OCI-LY7 (cell line): Measurements from ENCODE around the gene FAM168B. TPM values are rescaled to one million over a fixed set of nuclear protein-coding genes. Genes with fewer than 3 reads are reported as not detected.
A peak's percentile ranks its signal among the peaks of the same experiment; 100 is the strongest.

ENCODE experiments used
- Bru-seq: library from RNA; stranded (reverse); fragments of 400-500 nt; gene quantifications from one replicate; lab custom pipeline; 2021; lab: Mats Ljungman, UMichigan
- BruChase-seq, 2 experiments: library from RNA; stranded (reverse); fragments of 400-500 nt; gene quantifications; one replicate each; lab custom pipeline; 2021; lab: Mats Ljungman, UMichigan
- BruUV-seq: library from RNA; stranded (reverse); fragments of 400-500 nt; replicated peaks from 2 replicates; lab custom pipeline; 2021; lab: Mats Ljungman, UMichigan
- CTCF ChIA-PET: fragments of 300-600 bp; sonication (Branson Sonifier 250); formaldehyde crosslinking; loops from one replicate; lab custom pipeline; 2022; ENCODE audit warnings: antibody characterized with exemption; ENCODE audit not compliant: unreplicated experiment; lab: Charles Lee
- POLR2A ChIA-PET: fragments of 300-600 bp; sonication (Branson Sonifier 250); formaldehyde crosslinking; loops from one replicate; lab custom pipeline; 2022; ENCODE audit warnings: antibody characterized with exemption; lab: Charles Lee
- DNase-seq: peaks from one replicate; pipeline ENCODE4 v3.0.0-alpha.2; 2015; ENCODE audit warnings: low spot score
- H2AFZ ChIP-seq: fragments of 200-600 bp; sonication (generic), shearing (Covaris generic); 2 replicates; pipeline ENCODE4 v1.6.1; 2014; ENCODE audit warnings: mild to moderate bottlenecking, antibody characterized with exemption, low read length, moderate library complexity
- H3K27ac ChIP-seq: fragments of 200-600 bp; sonication (generic); 2 replicates; pipeline ENCODE4 v1.5.1; 2014; ENCODE audit warnings: mixed run types, low read depth, mild to moderate bottlenecking, moderate library complexity, low read length, inconsistent platforms; ENCODE audit not compliant: poor library complexity, severe bottlenecking
- H3K36me3 ChIP-seq: fragments of 200-600 bp; sonication (generic); 2 replicates; pipeline ENCODE4 v1.6.1; 2014; ENCODE audit warnings: mild to moderate bottlenecking, antibody characterized with exemption, low read length, moderate library complexity, mixed read lengths; ENCODE audit not compliant: insufficient read depth
- H3K4me1 ChIP-seq: fragments of 200-600 bp; sonication (generic); 2 replicates; pipeline ENCODE4 v1.5.1; 2014; ENCODE audit warnings: mild to moderate bottlenecking, low read length; ENCODE audit not compliant: insufficient read depth, poor library complexity, severe bottlenecking
- H3K4me2 ChIP-seq: fragments of 200-600 bp; sonication (generic); 2 replicates; pipeline ENCODE4 v1.6.1; 2014; ENCODE audit warnings: mild to moderate bottlenecking, low read length
- H3K4me3 ChIP-seq: fragments of 200-600 bp; sonication (generic); 2 replicates; pipeline ENCODE4 v1.5.1; 2014; ENCODE audit warnings: mild to moderate bottlenecking, low read depth, low read length; ENCODE audit not compliant: poor library complexity, severe bottlenecking
- H3K79me2 ChIP-seq: fragments of 200-600 bp; sonication (generic); 2 replicates; pipeline ENCODE4 v1.6.1; 2016; ENCODE audit warnings: low read depth, mild to moderate bottlenecking, low read length, moderate library complexity, mixed read lengths; ENCODE audit not compliant: insufficient read depth
- H3K9me2 ChIP-seq: fragments of 200-600 bp; sonication (generic); 2 replicates; pipeline ENCODE4 v1.6.1; 2016; ENCODE audit warnings: mild to moderate bottlenecking, low read length, mixed read lengths; ENCODE audit not compliant: insufficient read depth
- H3K9me3 ChIP-seq: fragments of 200-600 bp; sonication (generic); 2 replicates; pipeline ENCODE4 v1.6.1; 2014; ENCODE audit warnings: mild to moderate bottlenecking, mixed run types, low read length, mixed read lengths
- H4K20me1 ChIP-seq: fragments of 200-600 bp; sonication (generic); 2 replicates; pipeline ENCODE4 v1.6.1; 2014; ENCODE audit warnings: mild to moderate bottlenecking, antibody characterized with exemption, low read length, moderate library complexity, mixed read lengths; ENCODE audit not compliant: insufficient read depth
- EZH2phosphoT487 ChIP-seq: fragments of 200-600 bp; sonication (generic); IDR thresholded peaks from 2 replicates; pipeline ENCODE4 v1.6.1; 2018; ENCODE audit warnings: low read depth, borderline replicate concordance, mild to moderate bottlenecking, mixed run types, antibody characterized with exemption, low read length, moderate library complexity, mixed read lengths
- intact Hi-C: fragments of 100-400 bp; cut with micrococcal nuclease; formaldehyde crosslinking; loops from one replicate; pipeline ENCODE4 v1.10.0; 2022; ENCODE audit not compliant: unreplicated experiment
- long read RNA-seq: library from polyadenylated mRNA; stranded (forward); transcript quantifications from one replicate; pipeline ENCODE4 v2.0.0, GENCODE V29; 2022
- total RNA-seq, 2 experiments: library from RNA; depleted of rRNA in 1 of 2; stranded (reverse); fragments of >200 nt in 1 of 2; shearing (Covaris generic) in 1 of 2; gene quantifications; 2 replicates each; pipeline ENCODE4 v1.2.3, GENCODE V29; 2014 to 2022
- TF ChIP-seq, protein P1 (sequence below): fragments of 200-600 bp; sonication (generic); conservative IDR thresholded peaks from 2 replicates; pipeline ENCODE4 v1.5.1; 2014; ENCODE audit warnings: mild to moderate bottlenecking, antibody characterized with exemption, low read length, moderate library complexity, mixed read lengths

The FAM168B gene, protein sequence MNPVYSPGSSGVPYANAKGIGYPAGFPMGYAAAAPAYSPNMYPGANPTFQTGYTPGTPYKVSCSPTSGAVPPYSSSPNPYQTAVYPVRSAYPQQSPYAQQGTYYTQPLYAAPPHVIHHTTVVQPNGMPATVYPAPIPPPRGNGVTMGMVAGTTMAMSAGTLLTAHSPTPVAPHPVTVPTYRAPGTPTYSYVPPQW
- 53.5 and 53.6 TPM in 2 replicates for total RNA-seq (2014; rRNA removed; shearing (Covaris generic))
- 81.5 and 85.3 TPM in 2 replicates for total RNA-seq (2022)
- Bru-seq, nascent RNA, result percentile 88 among the genes with signal in this experiment
- percentile 94 among the genes with signal in this experiment for BruChase-seq, experiment 1, labeled RNA remaining after a 6-hour chase
- BruChase-seq, experiment 2, labeled RNA remaining after a 2-hour chase, result percentile 96 among the genes with signal in this experiment
- long read RNA-seq, full-length matches to known transcripts, result 73 of 132 reads
- long read RNA-seq, partial matches to known transcripts, result 6 of 132 reads
- long read RNA-seq, other reads (novel, unspliced or antisense), result 53 of 132 reads

DNA sequence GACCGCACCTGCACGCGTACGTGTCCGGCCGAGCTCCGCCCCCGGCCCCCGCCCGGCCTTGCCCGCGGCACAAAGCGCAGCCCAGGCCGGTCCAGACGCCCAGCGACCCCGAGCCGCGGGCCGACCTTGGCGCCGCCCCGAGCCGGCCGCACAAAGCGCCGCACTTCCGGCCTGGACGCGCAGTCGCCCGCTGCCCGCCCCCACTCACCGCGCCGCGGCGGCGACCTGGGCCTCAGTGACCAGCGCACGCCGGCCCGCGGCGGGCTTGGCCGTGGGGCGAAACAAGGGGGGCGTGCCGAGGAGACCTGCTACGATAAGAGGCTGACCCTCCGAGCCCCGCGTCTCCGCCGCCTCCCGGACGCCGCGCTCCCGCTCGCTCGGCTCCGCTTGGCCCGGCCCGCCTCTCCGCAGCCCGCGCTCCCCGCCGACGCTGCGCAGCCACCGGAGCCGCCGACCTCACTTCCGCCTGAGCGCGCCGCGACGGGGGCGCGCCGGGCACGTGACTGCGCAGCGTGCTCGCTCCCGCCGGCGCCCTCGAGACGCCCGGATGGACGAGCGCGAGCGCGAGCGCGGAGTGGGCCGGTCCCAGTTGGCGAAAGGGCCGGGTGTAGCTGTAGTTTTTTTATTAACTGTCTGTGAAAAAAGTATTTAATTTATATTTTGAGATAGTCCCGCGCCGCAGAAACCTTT lies at the start of gene FAM168B:
TSS of gene FAM168B (minus strand) at position 455 of the 690 bp plus-strand sequence. CDS start 10,814 bp downstream, outside the sequence.
- peaks cover 36% of the 10 kb centered on the region for H3K36me3 ChIP-seq
- H3K9me2 ChIP-seq, result no peaks in the 10 kb centered on the region
- H3K27ac ChIP-seq, result peak within 1 kb of the TSS; percentile 63
- peaks cover 47% of the 10 kb centered on the region for H3K79me2 ChIP-seq
- peak within 1 kb of the TSS; percentile 80 for H3K4me2 ChIP-seq
- peak within 1 kb of the TSS; percentile 97 for H3K4me3 ChIP-seq
- CTCF ChIA-PET, result interaction anchor here (0.6 kb wide), 1 partner anchor 11 kb away, joined by 3 read pairs; no protein-coding TSS in a partner anchor
- H3K4me1 ChIP-seq, result peaks cover 7% of the 10 kb centered on the region
- peak; percentile 92 for DNase-seq
- TF ChIP-seq, protein P1, sequence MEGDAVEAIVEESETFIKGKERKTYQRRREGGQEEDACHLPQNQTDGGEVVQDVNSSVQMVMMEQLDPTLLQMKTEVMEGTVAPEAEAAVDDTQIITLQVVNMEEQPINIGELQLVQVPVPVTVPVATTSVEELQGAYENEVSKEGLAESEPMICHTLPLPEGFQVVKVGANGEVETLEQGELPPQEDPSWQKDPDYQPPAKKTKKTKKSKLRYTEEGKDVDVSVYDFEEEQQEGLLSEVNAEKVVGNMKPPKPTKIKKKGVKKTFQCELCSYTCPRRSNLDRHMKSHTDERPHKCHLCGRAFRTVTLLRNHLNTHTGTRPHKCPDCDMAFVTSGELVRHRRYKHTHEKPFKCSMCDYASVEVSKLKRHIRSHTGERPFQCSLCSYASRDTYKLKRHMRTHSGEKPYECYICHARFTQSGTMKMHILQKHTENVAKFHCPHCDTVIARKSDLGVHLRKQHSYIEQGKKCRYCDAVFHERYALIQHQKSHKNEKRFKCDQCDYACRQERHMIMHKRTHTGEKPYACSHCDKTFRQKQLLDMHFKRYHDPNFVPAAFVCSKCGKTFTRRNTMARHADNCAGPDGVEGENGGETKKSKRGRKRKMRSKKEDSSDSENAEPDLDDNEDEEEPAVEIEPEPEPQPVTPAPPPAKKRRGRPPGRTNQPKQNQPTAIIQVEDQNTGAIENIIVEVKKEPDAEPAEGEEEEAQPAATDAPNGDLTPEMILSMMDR, result no peak
- no peak for TF ChIP-seq EZH2phosphoT487
- 0 out of 2 replicates have a peak, but pooled peaks cover 8% of the 10 kb centered on the region for H4K20me1 ChIP-seq
- intact Hi-C loops, result loop anchor here (1.0 to 10.0 kb wide), 2 partner anchors 11 to 1552 kb away; no protein-coding TSS in a partner anchor
- BruUV-seq, result no TSS peak
- POLR2A ChIA-PET, result interaction anchor here (0.6 to 1.4 kb wide), 9 partner anchors 9 to 494 kb away, joined by 3 to 18 read pairs (median 4); partner anchors contain the start of gene PLEKHB2
- H3K9me3 ChIP-seq, result no peaks in the 10 kb centered on the region
- peak within 1 kb of the TSS; percentile 57 for H2AFZ ChIP-seq

DNA sequence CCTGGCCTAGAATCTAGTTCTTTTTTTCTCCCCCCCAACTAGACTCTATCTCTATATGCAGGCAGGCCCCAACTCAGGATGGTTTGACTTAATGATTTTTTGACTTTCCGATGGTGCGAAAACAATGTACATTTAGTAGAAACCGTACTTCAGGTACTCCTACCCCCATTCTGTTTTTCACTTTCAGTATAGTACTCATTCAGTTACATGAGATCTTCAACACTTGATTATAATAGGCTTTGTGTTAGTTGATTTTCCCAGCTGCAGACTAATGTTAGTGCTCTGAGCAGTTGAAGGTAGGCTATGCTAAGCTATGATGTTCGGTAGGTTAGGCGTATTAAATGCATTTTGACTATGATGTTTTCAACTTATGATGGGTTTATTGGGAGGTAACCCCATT lies 49.6 kb upstream of the FAM168B start:
- Histone ChIP-seq H2AFZ (no peak overlapping the region), H3K27ac (no peak overlapping the region), H3K36me3 (peaks cover 84% of the 10 kb centered on the region), H3K9me2 (no peaks in the 10 kb centered on the region), H3K4me3 (no peak overlapping the region), H3K4me1 (peaks cover 34% of the 10 kb centered on the region), H3K9me3 (no peaks in the 10 kb centered on the region), H3K4me2 (no peak overlapping the region), H3K79me2 (peaks cover 5% of the 10 kb centered on the region; the same call in 1 of the 2 replicates), H4K20me1 (no peaks in the 10 kb centered on the region)
- POLR2A ChIA-PET, result no interaction called here
- intact Hi-C loops, result no loop called here
- DNase-seq, result no peak
- TF ChIP-seq, protein P1, result no peak
- no peak for TF ChIP-seq EZH2phosphoT487
- CTCF ChIA-PET, result no interaction called here
- BruUV-seq, result no TSS peak
